HK-2 (cell line): Measurements from ENCODE around the gene MND1.
"Not testable (repeated sequence)": the region's sequence is repeated elsewhere in the genome, so short reads cannot be mapped to it uniquely, and the experiment has no call there.

Experiments
- DNase-seq: peaks from one replicate; pipeline ENCODE4 v3.0.0-alpha.2; 2018; ENCODE audit not compliant: unreplicated experiment

The MND1 gene

DNA sequence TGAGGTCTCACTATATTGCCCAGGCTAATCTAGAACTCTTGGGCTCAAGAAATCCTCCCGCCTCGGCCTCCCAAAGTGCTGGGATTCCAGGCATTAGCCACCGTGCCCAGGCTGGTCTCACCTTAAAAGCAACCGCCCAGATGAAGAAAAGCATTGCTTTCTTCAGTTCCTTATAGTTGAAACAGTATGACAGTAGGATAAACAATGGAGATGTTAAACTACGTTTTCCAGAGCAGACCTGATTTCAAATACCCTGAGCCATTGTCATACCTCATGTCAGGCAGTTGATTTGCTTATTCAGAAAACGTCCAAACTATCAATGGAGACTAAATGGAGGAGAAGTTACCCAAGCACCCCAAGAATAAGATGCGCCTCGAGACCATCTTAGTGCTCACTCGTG lies 95.3 kb downstream of the MND1 start:
- DNase-seq: no peak

DNA sequence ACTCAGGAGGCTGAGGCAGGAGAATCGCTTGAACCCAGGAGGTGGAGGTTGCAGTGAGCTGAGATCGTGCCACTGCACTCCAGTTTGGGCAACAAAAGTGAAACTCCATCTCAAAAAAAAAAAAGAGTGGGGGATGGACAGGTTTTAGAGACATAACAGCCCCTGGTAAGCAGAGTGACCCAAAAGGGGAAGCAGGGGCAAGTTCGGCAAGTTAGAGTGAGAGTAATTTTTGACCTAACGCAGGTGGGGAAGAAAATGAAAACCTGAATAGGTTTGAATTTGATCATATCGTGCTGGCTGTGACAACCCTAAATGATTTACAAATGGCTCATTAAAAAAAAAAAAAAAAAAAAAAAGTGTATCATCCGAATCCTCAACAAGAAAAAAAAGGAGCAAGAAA lies 96.0 kb downstream of the MND1 start:
- DNase-seq: no peak

DNA sequence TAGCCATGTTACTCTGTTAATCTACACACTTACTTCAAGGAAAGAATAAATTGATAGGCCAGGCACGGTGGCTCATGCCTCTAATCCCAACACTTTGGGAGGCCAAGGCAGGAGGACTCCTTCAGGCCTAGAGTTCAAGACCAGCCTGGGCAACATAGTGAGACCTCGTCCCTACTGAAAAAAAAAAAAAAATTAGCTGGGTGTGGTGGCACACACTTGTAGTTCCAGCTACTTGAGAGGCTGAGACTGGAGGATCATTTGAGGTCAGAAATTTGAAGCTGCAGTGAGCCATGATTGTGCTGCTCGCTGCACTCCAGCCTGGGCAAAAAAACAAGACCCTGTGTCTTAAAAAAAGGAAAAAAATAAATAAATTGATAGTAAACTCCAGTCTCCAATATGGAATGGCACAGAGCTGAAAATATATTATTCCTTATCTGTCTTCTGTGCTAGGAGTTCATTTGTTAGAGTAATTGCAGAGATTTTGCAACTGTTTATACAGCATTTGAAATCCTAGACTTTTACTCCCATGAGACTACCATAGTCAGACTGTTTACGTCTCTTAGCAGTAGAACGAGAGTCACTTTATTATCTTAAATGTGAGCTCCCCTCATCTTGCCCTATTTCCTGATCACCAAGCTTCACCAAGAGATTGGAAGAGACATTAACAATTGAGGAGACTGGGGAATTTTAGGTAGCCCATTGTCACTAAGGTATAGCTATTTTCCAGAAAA lies 102.9 kb downstream of the MND1 start:
- no peak for DNase-seq

DNA sequence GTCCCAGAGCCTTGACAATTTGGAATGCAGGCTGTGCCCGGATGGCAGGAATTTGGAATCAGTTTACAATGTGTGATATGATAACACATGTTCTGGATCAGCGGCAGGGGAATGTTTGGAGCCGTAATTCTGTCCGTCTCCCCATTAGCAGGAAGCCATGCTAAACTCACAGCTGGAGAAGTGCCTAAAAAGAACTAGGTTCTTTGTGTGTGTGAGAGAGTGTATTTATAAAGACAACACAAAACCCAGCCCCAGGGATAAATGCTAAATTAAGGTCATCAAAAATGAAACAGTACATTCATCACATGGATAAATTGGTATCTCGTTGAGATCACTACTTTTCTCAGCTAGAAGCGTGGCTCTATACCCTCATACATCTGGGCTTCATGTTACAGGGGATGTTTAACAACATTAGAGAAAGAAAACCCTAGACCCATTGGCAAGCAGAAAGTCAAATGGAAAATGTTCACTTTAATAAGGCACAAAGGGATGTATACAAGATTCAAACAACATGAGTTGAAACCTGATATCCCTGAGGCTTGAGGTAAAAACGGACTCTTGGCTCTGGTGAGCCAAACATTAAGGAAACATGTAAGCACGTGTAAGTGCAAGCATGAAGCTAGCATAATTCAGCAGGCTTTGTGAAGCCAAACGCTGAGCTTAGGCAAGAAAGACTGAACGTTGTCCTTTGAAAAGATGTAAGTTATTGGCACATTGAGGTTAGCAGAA lies 103.7 kb downstream of the MND1 start:
- no peak for DNase-seq

DNA sequence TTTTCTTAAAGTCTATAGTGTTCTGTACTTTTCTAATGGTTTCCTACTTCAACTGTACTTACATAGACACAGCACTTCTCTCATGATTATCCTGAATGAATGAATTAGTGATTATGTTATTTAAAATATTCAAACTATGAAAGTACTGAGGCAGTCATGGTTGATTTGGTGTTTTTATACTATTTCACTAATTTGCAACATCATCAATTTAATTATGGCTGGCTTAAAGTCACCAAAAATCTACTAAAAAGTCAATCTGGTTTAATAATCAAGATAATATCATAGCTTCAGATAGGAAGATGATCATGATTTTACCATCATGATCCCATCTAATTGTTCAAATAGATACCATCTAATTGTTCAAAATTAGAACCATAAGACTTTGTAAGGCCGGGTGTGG lies 104.8 kb downstream of the MND1 start:
- no peak for DNase-seq

DNA sequence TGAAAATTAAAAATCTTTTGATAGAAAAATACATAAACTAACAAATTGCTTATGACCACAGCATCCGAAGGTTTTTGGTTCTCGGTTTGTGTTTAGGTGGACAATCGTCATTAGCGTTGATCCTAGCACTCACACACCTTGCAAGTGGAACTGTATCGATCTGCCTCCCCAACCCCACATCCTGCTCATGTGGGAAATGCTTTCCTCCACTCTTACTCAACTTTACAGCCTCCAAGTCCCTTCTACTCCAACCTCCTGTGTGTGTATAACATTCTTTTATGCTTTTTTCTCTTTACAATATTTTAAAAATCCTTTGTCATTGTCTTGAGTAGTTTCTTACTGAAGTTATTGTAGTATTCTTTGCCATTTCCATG lies 106.0 kb downstream of the MND1 start:
- DNase-seq: no peak

DNA sequence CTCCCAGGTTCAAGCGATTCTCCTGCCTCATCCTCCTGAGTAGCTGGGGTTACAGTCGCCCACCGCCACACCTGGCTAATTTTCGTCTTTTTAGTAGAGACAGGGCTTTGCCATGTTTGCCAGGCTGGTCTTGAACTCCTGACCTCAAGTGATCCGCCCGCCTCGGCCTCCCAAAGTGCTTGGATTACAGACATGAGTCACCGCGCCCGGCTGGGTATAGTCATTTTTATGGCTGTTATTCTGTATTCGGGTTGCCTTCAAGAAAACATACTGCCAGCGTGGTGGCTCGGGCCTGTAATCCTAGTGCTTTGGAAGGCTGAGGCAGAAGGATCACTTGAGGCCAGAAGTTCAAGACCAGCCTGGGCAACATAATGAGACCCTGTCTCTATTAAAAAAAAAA lies 106.7 kb downstream of the MND1 start:
- DNase-seq: not testable (repeated sequence)

DNA sequence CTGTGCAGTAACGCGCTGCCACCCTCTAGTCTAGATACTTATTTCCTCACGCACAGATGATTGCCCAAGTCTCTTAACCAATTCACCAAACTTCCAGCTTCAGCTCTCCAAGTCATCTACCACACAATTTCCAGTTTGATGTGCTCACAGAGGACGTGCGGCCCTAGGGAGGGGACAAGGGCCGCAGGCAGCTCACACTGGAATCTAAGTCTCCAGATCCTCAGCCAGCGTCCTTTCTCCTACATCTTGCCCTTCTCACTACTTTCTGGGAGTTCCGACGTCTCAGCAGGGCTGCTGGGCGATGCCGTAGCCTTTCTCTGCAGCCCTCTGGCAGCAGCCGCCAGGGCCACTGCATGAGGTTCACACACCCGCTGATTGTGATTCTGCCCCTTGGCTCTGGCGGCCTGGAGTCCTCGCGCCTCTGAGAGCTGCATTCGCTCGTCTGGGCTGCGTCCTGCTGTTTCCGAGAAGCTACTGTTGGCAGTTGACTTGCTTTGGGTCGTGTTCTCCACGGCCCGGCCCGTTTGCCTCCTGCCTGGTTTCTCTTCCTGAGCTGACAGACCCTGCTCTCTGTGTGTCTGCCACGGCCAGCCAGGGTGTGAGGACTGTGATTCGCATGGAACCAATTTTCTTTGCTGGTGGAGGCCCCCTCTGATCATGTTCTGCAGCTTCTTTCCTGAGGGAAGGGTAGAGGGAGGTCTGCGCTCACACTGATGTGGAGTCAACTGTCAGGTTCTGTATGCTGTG lies 107.6 kb downstream of the MND1 start:
- no peak for DNase-seq

DNA sequence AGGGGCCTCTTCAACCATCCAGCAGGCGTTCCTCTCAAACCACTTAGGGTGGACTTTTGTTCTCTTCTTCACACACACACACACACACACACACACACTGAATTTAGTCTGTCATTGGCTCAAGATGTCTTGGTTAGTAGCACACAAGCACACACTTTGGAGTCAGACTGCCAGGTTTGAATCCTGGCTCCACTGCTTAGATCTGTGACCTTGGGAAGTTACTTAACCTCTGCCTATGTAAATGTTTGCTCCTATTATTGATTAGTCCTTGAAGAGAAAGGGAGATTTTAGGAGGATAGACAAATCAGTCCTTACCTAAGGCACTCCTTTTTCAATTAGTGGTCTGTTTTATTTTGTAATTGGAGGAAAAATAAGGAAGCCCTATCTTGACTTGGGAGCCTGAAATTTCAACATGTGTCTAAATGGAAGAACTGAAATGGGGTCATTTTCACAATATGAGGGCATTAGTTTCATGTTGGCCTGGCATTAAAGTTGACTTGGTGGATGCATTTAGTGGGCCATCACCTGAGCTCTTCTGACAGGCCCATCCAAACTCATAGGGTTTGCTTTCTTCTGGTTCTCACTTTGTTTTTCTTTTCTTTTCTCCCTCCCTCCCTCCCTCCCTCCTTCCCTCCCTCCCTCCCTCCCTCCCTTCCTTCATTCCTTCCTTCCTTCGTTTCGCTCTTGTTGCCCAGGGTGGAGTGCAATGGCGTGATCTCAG lies 108.3 kb downstream of the MND1 start:
- no peak for DNase-seq

DNA sequence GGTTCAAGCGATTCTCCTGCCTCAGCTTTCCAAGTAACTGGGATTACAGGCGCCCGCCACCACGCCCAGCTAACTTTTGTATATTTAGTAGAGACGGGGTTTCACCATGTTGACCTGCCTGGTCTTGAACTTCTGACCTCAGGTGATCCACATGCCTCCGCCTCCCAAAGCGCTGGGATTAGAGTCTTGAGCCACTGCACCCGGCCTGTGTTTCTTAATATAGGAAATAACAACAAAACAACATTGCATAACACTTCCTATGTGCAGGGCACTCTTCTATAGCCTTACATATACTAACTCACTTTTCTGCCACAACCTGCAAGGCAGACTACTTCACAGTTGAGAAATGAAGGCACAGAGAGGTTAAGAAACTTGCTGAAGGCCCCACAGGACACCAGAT lies 108.9 kb downstream of the MND1 start:
- DNase-seq: no peak

DNA sequence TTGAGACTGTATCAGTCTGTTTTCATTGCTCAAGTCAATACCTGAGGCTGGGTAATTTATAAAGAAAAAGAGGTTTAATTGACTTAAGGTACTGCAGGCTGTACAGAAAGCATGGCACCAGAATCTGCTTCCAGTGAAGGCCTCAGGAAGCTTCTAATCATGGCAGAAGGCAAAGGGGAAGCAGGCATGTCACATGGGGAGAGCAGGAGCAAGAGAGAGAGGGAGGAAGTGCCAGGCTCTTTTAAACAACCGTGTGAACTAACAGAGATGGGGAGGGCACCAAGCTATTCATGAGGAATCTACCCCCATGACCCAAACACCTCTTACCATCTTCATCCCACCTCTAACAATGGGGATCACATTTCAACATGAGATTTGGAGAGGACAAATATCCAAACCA lies 114.5 kb downstream of the MND1 start:
- no peak for DNase-seq

DNA sequence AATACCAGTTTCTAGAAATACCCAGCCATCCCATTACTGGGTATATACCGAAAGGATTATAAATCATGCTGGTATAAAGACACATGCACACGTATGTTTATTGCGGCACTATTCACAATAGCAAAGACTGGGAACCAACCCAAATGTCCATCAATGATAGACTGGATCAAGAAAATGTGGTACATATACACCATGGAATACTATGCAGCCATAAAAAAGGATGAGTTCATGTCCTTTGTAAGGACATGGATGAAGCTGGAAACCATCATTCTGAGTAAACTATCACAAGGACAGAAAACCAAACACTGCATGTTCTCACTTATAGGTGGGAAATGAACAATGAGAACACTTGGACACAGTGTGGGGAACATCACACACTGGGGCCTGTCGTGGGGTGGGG lies 117.1 kb downstream of the MND1 start:
- not testable (repeated sequence) for DNase-seq

DNA sequence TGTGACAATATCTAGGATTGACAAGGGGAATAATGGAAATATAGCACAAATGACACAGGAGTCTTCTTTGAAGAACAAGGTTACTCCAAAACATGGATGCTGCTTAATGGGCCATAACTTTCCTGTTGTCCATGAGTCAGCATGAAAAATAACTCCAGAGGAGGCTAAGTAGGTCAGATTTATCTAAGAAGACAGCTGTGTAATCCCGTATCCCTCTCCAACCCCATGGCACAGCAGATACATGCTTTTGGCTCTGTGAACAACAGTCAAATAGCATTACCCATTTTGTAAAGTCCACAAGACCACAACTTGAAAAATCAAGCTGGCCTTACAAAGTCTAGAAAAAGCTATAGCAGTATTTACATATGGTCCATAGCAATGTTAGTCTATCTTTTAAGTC lies 119.6 kb downstream of the MND1 start:
- no peak for DNase-seq
